Jurkat, Clone E6-1 (cell line): ENCODE data around the gene C16orf86.

ENCODE experiments used
- DNase-seq: peaks from one replicate; pipeline ENCODE4 v3.0.0-alpha.2; 2011; ENCODE audit warnings: low read depth, low spot score
- H3K4me3 ChIP-seq: 2 replicates; pipeline ENCODE4 v1.5.1; 2011; ENCODE audit warnings: mild to moderate bottlenecking, low read length, control low read depth, moderate library complexity

The C16orf86 gene

GRCh38 chr16:67652578-67653127, 14.0 kb upstream of the C16orf86 start:
- DNase-seq: no peak

GRCh38 chr16:67653128-67653788, 13.4 kb upstream of the C16orf86 start:
- no peak overlapping the region for H3K4me3 ChIP-seq
- no peak for DNase-seq

More at GRCh38 chr16:67652578-67653127, 14.0 kb upstream of the C16orf86 start:
- H3K4me3 ChIP-seq: no peak overlapping the region

- no peak overlapping the region for H3K4me3 ChIP-seq
- no peak for DNase-seq
These were observed 12.7 kb upstream of the C16orf86 start for GRCh38 chr16:67653789-67654402.

GRCh38 chr16:67654403-67654911, 12.2 kb upstream of the C16orf86 start:
- DNase-seq: no peak

GRCh38 chr16:67655363-67655762, 11.3 kb upstream of the C16orf86 start:
- no peak for DNase-seq
- no peak overlapping the region for H3K4me3 ChIP-seq

More at GRCh38 chr16:67654403-67654911, 12.2 kb upstream of the C16orf86 start:
- H3K4me3 ChIP-seq: no peak overlapping the region

- no peak for DNase-seq
- H3K4me3 ChIP-seq: no peak overlapping the region
These were observed 10.1 kb upstream of the C16orf86 start for GRCh38 chr16:67656344-67657016.

GRCh38 chr16:67657017-67657608, 9.5 kb upstream of the C16orf86 start:
- H3K4me3 ChIP-seq: no peak overlapping the region
- DNase-seq: no peak

- no peak for DNase-seq
- H3K4me3 ChIP-seq: no peak overlapping the region
These were observed 8.7 kb upstream of the C16orf86 start for GRCh38 chr16:67657751-67658518.

- DNase-seq: no peak
- peak overlapping the region; percentile 99 for H3K4me3 ChIP-seq
These were observed 7.6 kb upstream of the C16orf86 start for GRCh38 chr16:67658849-67659674.

- peak within 1 kb of the TSS; percentile 99 for H3K4me3 ChIP-seq
- peak; percentile 81 for DNase-seq
These were observed 6.7 kb upstream of the C16orf86 start, which contains the start of gene ACD for GRCh38 chr16:67659675-67660563. Gene ACD (minus strand): TSS chr16:67660260. CDS start chr16:67660220, 40 bp downstream.

- peak within 1 kb of the TSS; percentile 99 for H3K4me3 ChIP-seq
- DNase-seq: peak; percentile 97
These were observed 6.0 kb upstream of the C16orf86 start, which contains the start of gene PARD6A for GRCh38 chr16:67660564-67661028. Gene PARD6A (plus strand): TSS chr16:67660960. CDS start chr16:67661039, 79 bp downstream.

- peak overlapping the region; percentile 99 for H3K4me3 ChIP-seq
- no peak for DNase-seq
These were observed 5.4 kb upstream of the C16orf86 start for GRCh38 chr16:67661101-67661761.

- DNase-seq: no peak
- H3K4me3 ChIP-seq: no peak overlapping the region
These were observed 4.5 kb upstream of the C16orf86 start for GRCh38 chr16:67661886-67662652.

- no peak overlapping the region for H3K4me3 ChIP-seq
- no peak for DNase-seq
These were observed 4.0 kb upstream of the C16orf86 start for GRCh38 chr16:67662653-67663010.

- DNase-seq: no peak
- H3K4me3 ChIP-seq: no peak overlapping the region
These were observed 3.3 kb upstream of the C16orf86 start for GRCh38 chr16:67663151-67663876.
